Measurements from ENCODE around the gene ASB1. TPM values are rescaled to one million over a fixed set of nuclear protein-coding genes. Genes with fewer than 3 reads are reported as not detected.

The ASB1 gene
- total RNA-seq, 1 experiment from 2014 or later: 46.0 TPM

DNA sequence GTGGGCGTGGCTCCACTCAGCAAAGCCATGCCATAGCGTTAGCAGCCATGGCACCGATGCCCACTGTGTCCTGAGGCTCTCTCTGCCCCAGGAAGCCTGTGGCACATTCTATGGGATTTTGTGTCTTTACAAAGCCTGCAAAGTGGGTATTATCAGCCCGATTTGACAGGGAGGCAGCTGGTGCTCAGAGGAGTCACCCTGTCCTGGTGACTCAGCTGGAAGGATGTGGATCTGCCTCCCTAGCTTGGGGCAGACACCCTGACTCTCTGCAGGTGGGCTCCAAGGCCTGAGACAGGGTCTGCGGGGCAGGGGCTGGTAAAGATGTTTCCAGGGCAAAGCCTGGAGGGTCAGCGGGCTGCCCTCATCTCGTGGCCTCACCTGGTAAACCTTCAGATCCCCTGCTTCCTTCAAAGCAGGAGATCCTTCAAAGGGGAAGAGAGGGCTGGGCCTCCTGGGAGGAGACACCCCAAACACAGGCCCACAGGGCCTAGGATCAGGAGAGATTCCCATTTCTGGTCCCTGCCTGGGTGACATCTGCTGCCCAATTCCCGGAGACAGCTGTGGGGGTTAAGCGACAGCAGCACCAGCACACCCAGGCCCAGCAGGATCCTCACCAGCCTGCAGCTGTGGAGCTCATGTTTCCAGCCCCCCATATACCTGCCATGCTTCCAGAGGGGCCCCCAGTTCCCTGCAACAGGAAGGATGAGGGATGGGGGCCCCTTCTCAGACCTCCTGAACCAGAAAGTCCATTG, 3.0 kb upstream of the ASB1 start:
- H2AFZ ChIP-seq (ENCODE audit: low read length): no peak overlapping the region
- H4K20me1 ChIP-seq (ENCODE audit: control insufficient read depth, insufficient read depth, insufficient read length): no peaks in the 10 kb centered on the region
- H3K14ac ChIP-seq (ENCODE audit: insufficient read depth, low read length): no peak overlapping the region
- H3K79me1 ChIP-seq (ENCODE audit: insufficient read depth, low read depth, low read length, poor library complexity, severe bottlenecking): peaks cover 2% of the 10 kb centered on the region
- no peak overlapping the region; the same call in 1 of the 2 replicates for H2BK15ac ChIP-seq (ENCODE audit: low read depth, low read length)
- H2BK120ac ChIP-seq (ENCODE audit: low read depth, low read length, poor library complexity, severe bottlenecking): no peak overlapping the region
- H2BK20ac ChIP-seq (ENCODE audit: low read depth, low read length, poor library complexity, severe bottlenecking): no peak overlapping the region
- H4K91ac ChIP-seq (ENCODE audit: insufficient read length, low read depth, low read length): no peak overlapping the region
- H2BK12ac ChIP-seq (ENCODE audit: insufficient read length, low read depth, low read length): no peak overlapping the region
- H3K27ac Mint-ChIP-seq: no peak overlapping the region
- H3K27me3 ChIP-seq (ENCODE audit: insufficient read depth, low read length): no peaks in the 10 kb centered on the region
- H3K27me3 Mint-ChIP-seq (ENCODE audit: low read depth): no peaks in the 10 kb centered on the region; the same call in 1 of the 2 replicates
- H2AK5ac ChIP-seq (ENCODE audit: insufficient read length, low read length): no peak overlapping the region
- no peak overlapping the region for H4K5ac ChIP-seq (ENCODE audit: insufficient read length, low read depth, low read length)
- H3K4me2 ChIP-seq (ENCODE audit: insufficient read depth, insufficient read length, low read length): no peak overlapping the region
- WGBS (ENCODE audit: extremely low coverage, insufficient read length, low lambda C conversion rate): no CpG with 5 or more reads among the region's 9 CpGs
- no peaks in the 10 kb centered on the region; the same call in 1 of the 2 replicates for H3K4me1 ChIP-seq (ENCODE audit: insufficient read depth, low read length)
- no peak overlapping the region for H4K8ac ChIP-seq (replicated peaks; ENCODE audit: insufficient read length, low read depth, low read length)
- peaks cover 40 to 43% of the 10 kb centered on the region in 2 experiments for H3K4me1 Mint-ChIP-seq
- H2BK5ac ChIP-seq (ENCODE audit: insufficient read length, low read length): no peak overlapping the region
- peaks cover 0 to 5% (median 2%) of the 10 kb centered on the region in 3 experiments; a peak in 1 of 7 replicates for H3K36me3 Mint-ChIP-seq (ENCODE audit: insufficient read depth in 1 of 3, low read depth in 3 of 3)
- no peaks in the 10 kb centered on the region for H3K9me3 ChIP-seq (ENCODE audit: control insufficient read depth, low read depth, low read length)
- peaks cover 7% of the 10 kb centered on the region for H3K23me2 ChIP-seq (ENCODE audit: insufficient read length, low read depth, low read length, poor library complexity, severe bottlenecking)
- no peak overlapping the region for H3T11ph ChIP-seq (ENCODE audit: low read length)
- no peak overlapping the region for H3K23ac ChIP-seq (ENCODE audit: insufficient read length, low read depth, low read length)
- TF ChIP-seq CTCF (conservative IDR thresholded peaks at IDR 0.05): no peak
- no peak for DNase-seq
- no peak overlapping the region for H3K4me3 Mint-ChIP-seq
- H3K56ac ChIP-seq (ENCODE audit: insufficient read length, low read depth, low read length): no peak overlapping the region
- H3K9me3 Mint-ChIP-seq: no peaks in the 10 kb centered on the region
- peaks cover 15% of the 10 kb centered on the region; the same call in 1 of the 2 replicates for H3K79me2 ChIP-seq (ENCODE audit: insufficient read depth, low read length)
- H3K27ac ChIP-seq (ENCODE audit: insufficient read length, low read depth, low read length): no peak overlapping the region
- H3K4ac ChIP-seq (ENCODE audit: low read depth, low read length): no peak overlapping the region
- H3K9ac ChIP-seq (ENCODE audit: extremely low read depth, insufficient read length, low read length): no peak overlapping the region
- no peak overlapping the region for H3K18ac ChIP-seq (ENCODE audit: insufficient read length, low read depth, low read length)
